ENCODE data around the gene KRT79.
"Not testable (repeated sequence)": the region's sequence is repeated elsewhere in the genome, so short reads cannot be mapped to it uniquely, and the experiment has no call there.

The KRT79 gene

DNA sequence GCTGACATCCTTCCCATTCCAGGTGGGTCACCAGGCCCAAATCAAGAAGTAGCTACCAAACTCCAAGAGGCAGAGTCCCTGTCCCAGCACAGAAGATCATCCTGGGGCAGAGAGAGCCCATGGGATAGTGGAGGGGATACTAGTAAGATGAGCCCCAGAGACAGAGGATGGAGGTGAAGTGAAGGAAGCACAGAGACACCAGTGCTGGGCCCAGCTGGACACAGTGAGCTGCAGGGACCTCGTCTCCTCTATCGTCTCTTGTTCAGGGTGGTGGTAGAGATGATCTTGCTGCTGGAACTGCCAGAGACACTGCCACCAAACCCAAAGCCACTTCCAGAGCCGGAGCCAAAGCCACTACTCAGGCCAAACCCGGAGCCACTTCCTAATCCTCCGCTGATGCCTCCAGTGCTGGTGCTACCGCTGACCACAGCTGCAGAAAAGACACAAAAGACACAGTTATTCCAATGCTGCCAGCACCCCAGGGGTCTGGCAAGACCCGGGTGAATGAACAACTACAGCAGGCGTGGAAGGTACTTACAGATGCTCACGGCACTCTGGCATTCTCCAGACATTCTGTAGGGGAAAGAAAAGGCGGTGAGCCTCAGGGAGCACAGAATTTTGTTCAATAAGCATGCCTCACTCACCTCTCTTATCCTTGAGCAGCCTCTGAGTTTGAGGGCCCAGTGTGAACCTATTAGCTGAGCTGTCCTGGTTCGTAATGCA lies 27.1 kb downstream of the KRT79 start:
- no peak for DNase-seq

DNA sequence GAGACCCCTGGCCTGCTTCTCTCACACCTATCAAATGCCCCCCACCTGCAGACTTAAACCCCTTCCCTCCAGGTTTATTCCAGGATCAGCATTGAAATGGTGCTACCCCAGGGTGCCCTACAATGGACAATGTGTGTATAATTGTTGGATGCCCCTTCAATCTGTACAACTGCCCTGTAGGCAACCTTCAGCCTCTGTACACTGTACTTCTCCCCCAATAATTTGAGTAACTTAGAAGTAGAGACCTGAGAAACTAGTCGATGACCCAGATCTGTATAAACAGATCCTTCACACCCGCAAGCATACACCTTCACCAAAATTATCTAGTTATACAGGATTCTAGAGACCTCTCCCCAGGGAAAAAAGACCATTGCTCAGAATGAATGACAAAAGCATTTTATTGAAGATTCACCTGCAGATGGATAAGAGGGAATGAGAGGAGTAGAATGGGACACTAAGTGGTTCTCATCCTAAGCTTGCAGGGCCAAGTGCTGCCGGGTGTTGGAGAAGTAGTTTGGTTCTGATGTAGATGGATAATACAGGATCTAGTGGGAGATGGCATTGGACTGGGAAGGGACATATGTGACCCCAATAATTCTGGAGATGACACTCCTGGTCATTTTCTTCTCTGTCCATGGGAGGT lies 27.8 kb downstream of the KRT79 start:
- DNase-seq: no peak

- no peak for DNase-seq
Observed at GRCh38 chr12:52805739-52806138, 28.4 kb downstream of the KRT79 start.

- DNase-seq: no peak
Observed at GRCh38 chr12:52805000-52805399, 29.1 kb downstream of the KRT79 start.

DNA sequence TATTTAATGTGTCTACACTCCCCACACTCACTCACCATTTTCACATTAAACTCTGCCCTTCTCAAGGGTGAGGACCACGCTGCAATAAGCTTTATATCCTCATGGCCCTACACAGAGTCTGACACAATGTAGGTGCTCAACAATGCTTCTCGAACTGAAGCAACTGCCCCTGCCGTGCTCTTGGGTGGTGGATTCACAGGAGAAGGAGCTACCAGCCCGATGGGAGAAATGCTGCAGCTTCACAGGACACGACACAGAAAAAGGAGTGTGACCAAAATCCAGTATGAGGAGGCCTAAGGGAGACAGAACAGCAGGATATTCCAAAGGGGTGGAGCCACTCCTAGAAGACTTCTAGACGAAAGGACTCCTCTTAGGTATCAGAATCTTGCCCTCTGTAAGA lies 31.7 kb downstream of the KRT79 start:
- DNase-seq: no peak

GRCh38 chr12:52801773-52802172 lies 32.3 kb downstream of the KRT79 start:
- DNase-seq: no peak

DNA sequence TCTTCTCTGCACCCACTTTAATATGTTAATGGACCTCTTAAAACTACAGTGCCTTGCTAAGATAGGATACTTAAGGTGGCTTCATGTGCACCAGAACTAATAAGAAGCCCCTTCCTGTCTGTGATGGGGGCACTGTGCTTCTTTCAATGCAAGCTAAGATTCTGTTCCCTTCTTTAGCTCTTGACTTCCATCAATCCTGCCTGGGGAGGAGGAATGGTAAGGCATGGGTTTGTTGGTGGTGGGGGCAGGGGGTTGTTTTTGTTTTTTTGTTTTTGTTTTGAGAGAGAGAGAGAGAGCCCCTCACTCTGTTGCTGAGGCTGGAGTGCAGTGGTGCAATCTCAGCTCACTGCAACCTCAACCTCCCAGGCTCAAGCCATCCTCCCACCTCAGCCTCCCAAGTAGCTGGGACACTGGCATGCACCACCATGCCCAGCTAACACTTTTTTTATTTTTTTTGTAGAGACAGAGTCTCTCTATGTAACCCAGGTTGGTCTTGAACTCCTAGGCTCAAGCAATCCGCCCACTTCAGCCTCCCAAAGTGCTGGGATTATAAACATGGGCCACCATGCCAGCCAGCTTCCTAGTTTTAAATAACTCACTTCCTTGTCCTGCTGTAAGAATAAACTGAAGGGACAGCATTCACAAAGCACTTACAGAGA lies 33.7 kb downstream of the KRT79 start:
- DNase-seq: no peak

DNA sequence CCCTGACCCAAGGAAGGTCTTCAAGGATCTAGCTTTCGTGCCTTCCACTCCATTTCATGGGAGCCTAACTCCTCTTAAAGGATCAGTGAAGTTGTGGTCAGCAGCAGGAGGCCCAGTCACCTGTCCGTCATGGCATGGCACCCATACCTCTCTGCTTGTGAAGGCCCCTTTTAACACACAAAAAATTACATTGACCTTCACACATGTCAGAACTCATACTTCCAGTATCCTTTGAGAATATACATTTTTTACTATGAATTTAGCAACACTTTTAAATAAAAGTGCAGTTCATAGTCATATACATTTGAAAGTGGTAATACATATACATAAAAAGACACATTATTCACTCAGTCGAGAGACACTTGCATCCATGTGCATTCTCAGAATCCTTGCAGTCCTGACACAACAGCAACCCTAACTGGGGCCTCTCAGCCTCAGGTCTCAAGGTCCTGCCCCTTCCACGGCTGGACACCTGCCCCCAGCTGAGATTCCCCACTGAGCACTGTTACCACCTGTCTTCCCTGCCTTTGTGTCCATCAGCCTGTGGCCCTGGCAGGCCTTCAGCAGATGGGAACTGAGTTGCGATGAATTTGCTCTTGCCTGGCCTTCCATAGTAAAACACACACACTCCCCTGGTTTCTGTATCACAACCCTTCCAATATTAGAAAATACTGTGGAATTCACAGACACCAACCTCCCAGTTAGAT lies 34.5 kb downstream of the KRT79 start:
- no peak for DNase-seq

GRCh38 chr12:52798671-52799504 lies 35.2 kb downstream of the KRT79 start:
- DNase-seq: no peak

DNA sequence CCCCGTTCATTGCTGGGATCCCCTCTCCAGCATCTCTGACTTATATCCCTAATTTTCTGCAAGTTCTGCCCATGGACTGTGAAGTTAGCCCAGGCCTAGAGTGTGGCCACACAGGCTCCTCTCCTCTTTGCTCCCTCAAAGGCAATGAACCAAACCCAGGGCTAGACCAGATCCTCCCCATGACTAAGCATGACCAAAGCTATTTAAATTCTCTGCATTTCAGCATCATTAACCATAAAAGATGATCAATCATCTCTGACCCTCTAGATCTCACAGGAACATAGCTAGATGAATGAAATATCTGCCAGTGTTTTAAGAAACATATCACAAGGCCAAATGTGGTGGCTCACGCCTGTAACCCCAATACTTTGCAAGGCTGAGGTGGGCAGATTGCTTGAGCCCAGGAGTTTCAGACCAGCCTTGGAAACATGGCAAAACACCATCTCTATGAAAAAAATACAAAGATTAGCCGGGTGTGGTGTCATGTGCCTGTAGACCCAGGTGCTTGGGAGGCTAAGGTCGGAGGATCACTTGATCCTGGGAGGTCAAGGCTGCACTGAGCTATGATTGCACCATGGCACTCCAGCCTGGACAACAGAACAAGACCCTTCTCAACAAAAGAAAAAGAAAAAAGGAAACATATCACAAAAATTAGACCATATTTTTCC lies 36.0 kb downstream of the KRT79 start:
- DNase-seq: no peak

DNA sequence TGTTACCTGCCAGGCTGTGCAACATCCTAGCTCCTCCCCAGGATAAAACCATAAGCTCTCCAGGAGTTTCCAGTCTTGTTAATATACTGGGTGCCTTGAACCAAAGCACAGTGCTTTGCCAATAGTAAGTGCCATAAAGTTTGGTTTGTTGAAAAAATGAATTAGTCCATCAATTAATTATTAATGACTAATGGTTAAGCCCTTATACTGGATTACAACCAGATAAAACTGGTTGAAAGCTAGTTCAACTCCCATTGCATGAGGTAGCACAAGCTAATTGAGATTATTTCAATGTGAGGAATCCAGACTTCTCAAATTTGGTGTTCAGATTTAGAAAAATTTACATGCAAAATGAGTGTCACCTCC lies 36.6 kb downstream of the KRT79 start:
- no peak for DNase-seq

- no peak for DNase-seq
Observed at GRCh38 chr12:52796839-52797528, 37.1 kb downstream of the KRT79 start.

DNA sequence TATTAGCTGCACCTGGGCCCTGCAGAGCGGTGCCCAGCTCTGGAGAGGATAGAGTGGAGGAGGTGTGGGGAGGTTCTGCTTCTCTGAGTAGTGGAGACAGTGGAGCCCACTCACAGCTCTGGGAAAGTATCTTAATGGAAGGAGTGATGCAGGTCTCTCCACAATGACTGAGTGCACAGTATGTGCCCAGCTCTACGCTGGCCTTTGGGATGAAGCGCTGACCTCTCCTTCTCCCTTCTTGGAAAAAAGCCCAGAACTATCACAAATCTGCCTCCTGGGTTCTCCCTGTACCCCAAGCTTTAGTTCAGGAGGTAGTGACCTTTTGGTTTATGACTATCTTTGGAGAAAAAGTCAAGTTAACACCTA lies 37.7 kb downstream of the KRT79 start:
- no peak for DNase-seq

DNA sequence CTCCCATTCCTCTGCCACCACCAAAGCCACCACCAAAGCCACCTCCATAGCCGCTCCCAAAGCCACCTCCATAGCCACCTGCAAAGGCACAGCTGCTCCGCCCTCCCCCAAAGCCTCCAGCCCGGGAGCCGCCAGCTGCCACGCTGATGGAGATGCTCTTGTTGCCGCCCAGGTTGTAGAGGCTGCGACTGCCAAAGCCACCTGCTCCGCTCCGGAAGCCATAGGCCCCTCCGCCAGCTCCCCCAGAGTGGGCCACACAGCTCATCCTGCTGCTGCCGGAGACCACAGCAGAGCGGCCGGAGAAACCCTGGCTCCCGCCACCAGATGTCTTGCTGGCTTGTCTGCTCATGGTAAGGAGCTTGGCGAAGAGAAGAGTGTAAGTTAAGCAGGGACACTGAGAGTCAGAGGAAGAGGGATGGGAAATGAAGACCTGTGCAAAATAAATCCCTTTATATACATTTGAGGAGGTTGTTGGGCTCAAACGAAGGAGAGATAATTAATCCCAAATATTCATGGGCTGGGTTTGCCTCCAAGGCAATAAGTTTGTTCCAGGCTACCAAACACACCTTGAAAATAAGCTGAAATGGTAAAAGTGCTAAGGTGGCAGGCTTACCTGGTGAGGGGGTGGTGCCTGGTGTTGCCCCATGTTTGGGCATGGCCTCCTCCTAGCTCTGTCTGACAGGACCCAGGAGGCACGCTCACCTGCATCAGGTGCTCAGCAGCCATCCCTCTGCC lies 38.2 kb downstream of the KRT79 start, which contains the start of gene KRT3:
Gene KRT3, minus strand, starts transcription at position 424 of the 735 bp plus-strand sequence. Its CDS starts 75 bp downstream, at position 349.
- no peak for DNase-seq

DNA sequence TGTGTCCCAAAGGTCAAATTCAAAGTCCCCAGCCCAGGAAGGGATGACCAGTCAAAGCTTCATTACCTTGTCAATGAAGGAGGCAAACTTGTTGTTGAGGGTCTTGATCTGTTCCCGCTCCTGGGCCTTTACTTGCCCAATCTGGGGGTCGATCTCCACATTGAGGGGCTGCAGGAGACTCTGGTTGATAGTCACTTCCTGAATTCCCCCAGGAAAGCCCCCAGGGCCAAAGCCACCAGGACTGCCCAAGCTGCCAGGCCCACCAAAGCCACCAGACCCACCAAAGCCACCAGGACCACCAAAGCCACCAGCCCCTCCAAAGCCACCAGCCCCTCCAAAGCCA lies 38.8 kb downstream of the KRT79 start:
- DNase-seq: not testable (repeated sequence)

- DNase-seq: no peak
Observed at GRCh38 chr12:52794479-52795331, 39.4 kb downstream of the KRT79 start.

DNA sequence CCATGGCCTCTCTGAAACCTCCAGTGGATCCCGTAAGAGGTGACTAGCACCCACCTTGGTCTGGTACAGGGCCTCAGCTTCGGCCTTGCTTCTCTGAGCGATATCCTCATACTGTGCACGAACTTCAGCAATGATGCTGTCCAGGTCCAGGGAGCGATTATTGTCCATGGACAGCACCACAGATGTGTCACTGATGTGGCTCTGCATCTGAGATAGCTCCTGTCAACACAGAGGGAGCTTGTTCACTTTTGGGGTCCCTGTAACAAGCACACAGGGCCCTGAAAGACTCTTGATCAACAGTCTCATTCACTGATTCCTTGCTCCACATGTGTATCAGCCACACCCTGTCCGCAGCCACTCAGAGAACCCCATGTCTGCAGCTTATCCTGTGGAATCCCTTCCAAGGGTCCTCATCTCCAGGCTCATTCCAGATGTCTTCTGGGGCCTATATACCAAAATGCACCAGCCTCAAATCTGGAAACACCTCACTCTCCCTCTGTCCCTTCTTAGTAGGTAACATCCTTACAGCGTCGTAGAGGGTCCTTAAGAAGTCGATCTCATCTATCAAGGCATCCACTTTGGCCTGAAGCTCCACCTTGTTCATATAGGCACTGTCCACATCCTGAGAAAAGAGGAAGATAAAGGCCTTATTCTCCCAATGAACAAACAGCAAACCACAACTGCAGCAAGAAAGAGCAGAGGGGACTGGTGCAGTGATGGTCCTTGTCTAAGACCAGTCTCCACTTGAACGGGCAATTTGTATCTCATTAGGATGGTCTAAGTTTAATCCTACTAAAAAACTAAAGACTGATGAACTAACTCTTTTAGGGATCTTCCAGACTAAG lies 41.7 kb downstream of the KRT79 start:
- DNase-seq: no peak

Measured in hypothalamus (tissue), 51 donors.